ENCODE data around the gene PAPSS1. TPM values are rescaled to one million over a fixed set of nuclear protein-coding genes. Genes with fewer than 3 reads are reported as not detected.

Gene PAPSS1
- total RNA-seq, 1 donor from 2014 or later = 140 TPM

DNA sequence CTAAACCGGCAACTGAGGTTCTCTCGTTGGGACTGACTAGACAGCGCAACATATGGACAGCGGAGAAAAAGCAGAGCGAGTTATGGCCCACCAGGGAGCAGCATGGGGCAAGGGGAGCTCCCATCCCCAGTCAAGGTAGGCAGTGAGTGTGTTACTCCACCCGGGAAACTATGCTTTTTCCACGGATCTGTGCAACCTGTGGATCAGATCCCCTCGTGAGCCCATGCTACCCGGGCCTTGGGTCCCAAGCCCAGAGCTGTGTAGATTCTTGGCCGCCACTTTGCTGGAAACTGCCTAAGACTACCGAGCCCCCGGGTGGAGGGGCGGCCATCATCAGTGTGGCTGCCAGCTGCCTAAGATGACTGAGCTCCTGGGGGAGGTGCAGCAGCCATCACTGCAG is 140.9 kb downstream of the PAPSS1 start:
- no peak for DNase-seq (ENCODE audit: low spot score)
- no peak overlapping the region for H3K27ac Mint-ChIP-seq
- no peak overlapping the region for H3K9ac ChIP-seq
- H3K4me3 ChIP-seq = no peak overlapping the region
- peaks cover 3% of the 10 kb centered on the region for H3K27me3 Mint-ChIP-seq (ENCODE audit: insufficient read depth, low read depth)
- no peaks in the 10 kb centered on the region for H3K79me2 ChIP-seq (ENCODE audit: low read depth)
- no peaks in the 10 kb centered on the region for H3K4me1 ChIP-seq
- H3K4me1 Mint-ChIP-seq = peaks cover 3% of the 10 kb centered on the region
- H3F3A ChIP-seq (ENCODE audit: low read depth) = no peaks in the 10 kb centered on the region
- no peak overlapping the region for H3K4me2 ChIP-seq
- no peaks in the 10 kb centered on the region for H3K9me3 ChIP-seq (ENCODE audit: low read depth)
- TF ChIP-seq EZH2 (IDR thresholded peaks at IDR 0.05) = no peak
- no peak for TF ChIP-seq EZH2phosphoT487 (IDR thresholded peaks at IDR 0.05)
- no peak for TF ChIP-seq CTCF (IDR thresholded peaks at IDR 0.05)
- no peaks in the 10 kb centered on the region for H4K20me1 ChIP-seq (ENCODE audit: low read depth)
- H3K36me3 Mint-ChIP-seq = no peaks in the 10 kb centered on the region
- H3K27ac ChIP-seq = no peak overlapping the region
- no peaks in the 10 kb centered on the region for H3K27me3 ChIP-seq
- peaks cover 17% of the 10 kb centered on the region for H3K9me3 Mint-ChIP-seq
- no peak overlapping the region for H2AFZ ChIP-seq (replicated peaks)
- no peaks in the 10 kb centered on the region for H3K36me3 ChIP-seq
- H3K4me3 Mint-ChIP-seq = no peak overlapping the region

- Mint-ChIP-seq H3K27ac (no peak overlapping the region), H3K9me3 (peaks cover 15% of the 10 kb centered on the region), H3K4me1 (peaks cover 3% of the 10 kb centered on the region), H3K27me3 (ENCODE audit: insufficient read depth, low read depth) (peaks cover 1% of the 10 kb centered on the region), H3K4me3 (no peak overlapping the region), H3K36me3 (no peaks in the 10 kb centered on the region)
- Histone ChIP-seq H3K9me3 (ENCODE audit: low read depth) (no peaks in the 10 kb centered on the region), H2AFZ (replicated peaks) (no peak overlapping the region), H4K20me1 (ENCODE audit: low read depth) (no peaks in the 10 kb centered on the region), H3K36me3 (no peaks in the 10 kb centered on the region), H3K4me1 (no peaks in the 10 kb centered on the region), H3K27me3 (no peaks in the 10 kb centered on the region), H3K4me2 (no peak overlapping the region), H3K27ac (no peak overlapping the region), H3K4me3 (no peak overlapping the region), H3F3A (ENCODE audit: low read depth) (no peaks in the 10 kb centered on the region), H3K9ac (no peak overlapping the region), H3K79me2 (ENCODE audit: low read depth) (no peaks in the 10 kb centered on the region)
- DNase-seq (ENCODE audit: low spot score) = no peak
- TF ChIP-seq EZH2phosphoT487 (IDR thresholded peaks at IDR 0.05) (no peak), EZH2 (IDR thresholded peaks at IDR 0.05) (no peak), CTCF (IDR thresholded peaks at IDR 0.05) (no peak)
Measured at GRCh38 chr4:107578321-107578720, 141.7 kb downstream of the PAPSS1 start.

DNA sequence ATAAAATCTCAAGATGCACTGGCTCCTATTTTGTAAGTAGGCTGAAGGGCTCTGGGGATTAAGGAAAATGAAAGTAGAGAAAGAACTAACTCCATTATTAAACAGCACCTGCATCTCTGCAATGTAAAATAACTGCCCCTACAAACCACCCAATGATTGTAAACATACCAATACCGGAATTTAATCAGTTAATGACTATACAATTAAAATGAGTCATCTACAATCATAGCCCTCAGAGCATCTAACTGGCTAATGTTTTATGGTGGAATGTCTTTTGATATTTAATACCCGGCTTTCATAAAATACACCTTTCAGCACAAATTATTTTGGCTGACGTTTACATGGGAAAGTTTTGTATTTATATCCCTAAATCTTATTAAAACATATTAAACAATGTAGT is 142.3 kb downstream of the PAPSS1 start:
- no peaks in the 10 kb centered on the region for H3K36me3 ChIP-seq
- H3K4me1 ChIP-seq = no peaks in the 10 kb centered on the region
- no peaks in the 10 kb centered on the region for H3K79me2 ChIP-seq (ENCODE audit: low read depth)
- H2AFZ ChIP-seq (replicated peaks) = no peak overlapping the region
- no peaks in the 10 kb centered on the region for H4K20me1 ChIP-seq (ENCODE audit: low read depth)
- no peaks in the 10 kb centered on the region for H3F3A ChIP-seq (ENCODE audit: low read depth)
- no peaks in the 10 kb centered on the region for H3K27me3 Mint-ChIP-seq (ENCODE audit: insufficient read depth, low read depth)
- no peak for DNase-seq (ENCODE audit: low spot score)
- no peak overlapping the region for H3K4me2 ChIP-seq
- no peaks in the 10 kb centered on the region for H3K9me3 ChIP-seq (ENCODE audit: low read depth)
- no peak overlapping the region for H3K27ac ChIP-seq
- no peaks in the 10 kb centered on the region for H3K36me3 Mint-ChIP-seq
- H3K4me3 Mint-ChIP-seq = no peak overlapping the region
- no peak overlapping the region for H3K9ac ChIP-seq
- H3K27ac Mint-ChIP-seq = no peak overlapping the region
- no peak overlapping the region for H3K4me3 ChIP-seq
- H3K9me3 Mint-ChIP-seq = peaks cover 10% of the 10 kb centered on the region
- TF ChIP-seq CTCF (IDR thresholded peaks at IDR 0.05) = no peak
- no peak for TF ChIP-seq EZH2phosphoT487 (IDR thresholded peaks at IDR 0.05)
- no peak for TF ChIP-seq EZH2 (IDR thresholded peaks at IDR 0.05)
- peaks cover 3% of the 10 kb centered on the region for H3K4me1 Mint-ChIP-seq
- no peaks in the 10 kb centered on the region for H3K27me3 ChIP-seq

Data from neural progenitor cell (in vitro differentiated cells).